SW480 (cell line): Measurements from ENCODE around the gene CLIC1.

Experiments used
- DNase-seq: peaks from one replicate; pipeline ENCODE4 v3.0.0-alpha.2; 2016; ENCODE audit warnings: low spot score

The CLIC1 gene

DNA sequence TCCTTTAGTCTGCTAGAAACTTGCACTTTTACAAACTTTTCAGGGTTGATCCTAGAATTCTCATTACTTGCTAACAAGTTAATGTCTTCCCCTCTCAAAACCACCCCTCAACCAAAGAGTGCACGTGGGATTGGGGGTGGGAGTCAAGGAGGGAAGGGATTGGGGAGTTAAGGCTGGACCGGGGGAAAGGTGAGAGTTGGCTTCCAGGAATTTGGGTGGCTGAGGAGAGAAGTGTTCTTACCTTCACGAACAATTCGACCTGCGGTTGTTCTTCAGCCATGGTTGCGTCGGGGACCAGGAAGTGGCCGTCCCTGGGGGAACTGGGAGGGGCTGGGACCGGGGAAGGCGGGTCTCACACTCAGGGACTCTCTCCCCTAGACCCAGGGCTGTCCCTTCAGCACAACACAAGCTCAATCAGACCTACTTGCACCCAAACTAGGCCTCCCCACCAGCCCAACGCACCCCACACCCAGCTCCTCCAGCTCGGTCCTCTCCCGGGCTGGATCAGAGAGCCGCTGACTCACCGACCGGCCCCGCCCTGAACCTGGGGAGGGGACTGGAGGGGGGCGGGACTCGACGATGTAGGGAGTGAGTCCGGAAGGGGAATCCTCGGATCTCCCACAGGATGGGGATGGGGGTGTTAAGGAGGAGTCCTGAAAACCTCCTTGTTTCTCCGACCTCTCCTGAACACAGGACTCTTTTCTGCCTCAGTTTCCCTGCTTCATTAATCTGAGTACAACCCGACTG, at the start of gene CLIC1:
Gene CLIC1 (minus strand): TSS at position 510 of the 747 bp plus-strand sequence. CDS start 230 bp downstream, at position 280.
- DNase-seq = peak; percentile 77

DNA sequence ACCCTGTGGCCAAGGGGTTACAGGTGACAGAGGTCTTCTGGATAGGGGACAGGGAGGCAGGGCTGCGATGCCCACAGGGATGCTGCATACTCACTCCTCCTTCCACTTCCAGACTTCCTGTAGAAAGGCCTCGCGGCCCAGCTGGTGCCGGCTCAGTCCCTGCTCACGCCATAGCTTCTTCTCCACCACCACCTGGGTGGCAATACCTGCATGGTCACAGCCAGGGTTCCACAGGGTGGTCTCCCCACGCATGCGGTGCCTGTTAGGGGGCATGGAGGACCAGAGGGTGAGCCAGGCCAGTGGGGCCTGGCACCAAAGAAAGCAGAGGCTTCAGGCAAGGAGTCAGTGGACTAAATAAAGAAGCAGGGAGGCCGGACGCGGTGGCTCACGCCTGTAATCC, 49.1 kb upstream of the CLIC1 start:
- no peak for DNase-seq

DNA sequence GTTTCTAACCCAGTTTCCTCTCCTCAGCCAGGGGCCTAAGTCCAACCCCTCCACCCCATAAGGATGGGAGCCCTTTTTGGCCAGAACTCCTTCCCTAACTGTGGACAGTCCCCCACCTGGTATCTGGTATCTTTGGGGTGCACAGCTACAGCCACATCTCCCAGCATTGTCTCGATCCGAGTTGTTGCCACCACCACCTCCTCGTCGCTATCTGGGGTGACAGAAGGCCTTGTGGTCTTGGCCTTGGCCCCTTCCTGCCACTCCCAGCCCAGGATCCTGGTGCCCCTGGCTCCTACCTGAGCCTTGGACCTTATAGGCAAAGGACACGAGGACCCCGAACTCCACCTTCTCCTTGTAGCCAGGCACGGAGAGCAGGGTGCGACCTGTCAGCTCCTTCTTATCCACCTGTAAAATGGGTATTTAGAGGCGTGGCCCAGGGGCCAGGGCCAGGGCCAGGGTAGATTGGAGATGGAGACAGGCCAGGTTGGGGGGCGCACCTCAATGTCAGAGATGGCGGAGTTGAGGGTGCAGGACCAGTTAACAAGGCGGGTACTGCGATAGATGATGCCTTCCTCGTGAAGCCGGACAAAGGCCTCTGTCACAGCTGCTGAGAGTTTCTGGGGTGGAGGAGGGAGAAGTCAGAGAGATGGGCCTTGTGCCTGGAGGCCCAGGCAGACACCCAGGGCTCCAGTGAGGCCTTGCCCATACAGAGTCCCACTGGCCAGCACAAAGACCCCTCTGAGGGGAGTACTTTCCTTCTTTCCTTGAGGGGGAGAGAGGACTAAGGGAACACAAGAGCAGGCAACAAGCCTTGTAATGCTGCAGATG, 48.0 kb upstream of the CLIC1 start:
- no peak for DNase-seq

DNA sequence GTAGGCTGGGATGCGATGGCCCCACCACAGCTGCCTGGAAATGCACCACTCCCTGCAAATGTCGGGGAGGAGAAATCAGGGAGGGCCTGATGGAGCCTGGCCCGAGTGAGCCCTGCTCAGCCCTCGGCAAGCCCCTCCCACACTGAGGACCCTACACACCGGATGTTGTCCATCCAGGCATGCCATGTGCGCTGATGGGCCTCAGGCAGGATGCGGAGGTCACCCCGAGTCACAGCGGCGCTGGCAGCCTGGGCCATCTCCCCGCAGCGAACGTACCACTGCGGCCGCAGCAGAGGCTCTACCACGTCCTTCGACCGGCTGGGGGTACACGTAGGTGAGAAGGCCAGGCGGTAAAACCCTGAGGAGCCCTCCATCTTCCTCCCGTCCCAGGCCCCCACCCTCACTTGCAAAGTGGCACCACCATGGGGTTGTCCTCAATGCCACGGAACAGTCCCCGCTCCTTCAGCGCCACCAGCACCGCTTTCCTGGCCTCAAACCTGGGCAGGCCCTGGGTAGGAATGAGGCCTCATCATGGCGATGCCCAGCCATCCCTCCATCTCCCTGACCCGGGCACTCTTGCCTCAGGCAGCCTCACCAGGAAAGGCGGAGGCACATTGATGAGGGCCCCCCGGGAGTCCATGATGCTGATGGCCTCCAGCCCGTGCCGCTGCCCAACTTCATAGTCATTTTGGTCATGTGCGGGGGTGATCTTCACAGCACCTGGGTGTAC, 46.0 kb upstream of the CLIC1 start:
- no peak for DNase-seq

DNA sequence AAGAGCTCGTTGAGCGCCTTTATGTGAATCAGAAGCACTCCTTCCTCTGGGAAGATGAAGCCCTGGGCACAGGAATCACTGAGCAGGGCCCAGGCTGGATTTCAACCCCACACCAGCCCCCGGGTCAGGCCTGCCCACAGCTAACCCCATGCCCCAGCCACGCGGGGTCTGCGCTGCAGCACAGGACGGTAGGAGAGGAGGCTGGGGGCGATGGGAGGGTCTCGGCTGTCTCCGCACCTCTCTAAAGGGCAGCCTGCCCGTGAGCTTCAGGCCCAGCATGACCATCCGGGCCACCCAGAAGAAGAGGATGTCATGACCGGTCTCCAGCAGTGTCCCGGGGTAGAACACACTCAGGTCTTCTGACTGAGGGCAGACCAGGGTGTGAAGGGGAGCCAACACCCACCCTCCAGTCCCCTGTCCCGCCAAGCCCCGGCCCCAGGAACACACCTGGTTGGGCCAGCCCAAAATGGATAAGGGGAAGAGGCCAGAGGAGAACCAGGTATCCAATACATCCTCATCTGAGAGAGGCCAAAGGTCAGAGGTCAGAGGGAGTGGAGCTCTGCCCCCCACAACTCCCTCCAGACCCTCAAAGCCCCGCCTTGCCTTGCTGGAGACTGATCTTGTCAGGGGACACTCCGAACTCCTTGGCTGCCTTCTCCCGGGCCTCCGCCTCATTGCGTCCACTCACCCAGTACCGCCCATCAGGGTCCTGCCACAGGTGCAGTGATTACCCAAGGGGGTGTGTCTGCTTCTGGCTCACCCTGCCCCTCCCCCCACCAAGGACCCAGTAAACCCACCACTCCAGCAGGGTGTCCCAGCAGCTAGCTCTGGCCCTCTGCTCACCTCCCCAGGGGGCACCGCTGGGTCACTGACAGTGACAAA, 45.2 kb upstream of the CLIC1 start:
- DNase-seq = no peak

DNA sequence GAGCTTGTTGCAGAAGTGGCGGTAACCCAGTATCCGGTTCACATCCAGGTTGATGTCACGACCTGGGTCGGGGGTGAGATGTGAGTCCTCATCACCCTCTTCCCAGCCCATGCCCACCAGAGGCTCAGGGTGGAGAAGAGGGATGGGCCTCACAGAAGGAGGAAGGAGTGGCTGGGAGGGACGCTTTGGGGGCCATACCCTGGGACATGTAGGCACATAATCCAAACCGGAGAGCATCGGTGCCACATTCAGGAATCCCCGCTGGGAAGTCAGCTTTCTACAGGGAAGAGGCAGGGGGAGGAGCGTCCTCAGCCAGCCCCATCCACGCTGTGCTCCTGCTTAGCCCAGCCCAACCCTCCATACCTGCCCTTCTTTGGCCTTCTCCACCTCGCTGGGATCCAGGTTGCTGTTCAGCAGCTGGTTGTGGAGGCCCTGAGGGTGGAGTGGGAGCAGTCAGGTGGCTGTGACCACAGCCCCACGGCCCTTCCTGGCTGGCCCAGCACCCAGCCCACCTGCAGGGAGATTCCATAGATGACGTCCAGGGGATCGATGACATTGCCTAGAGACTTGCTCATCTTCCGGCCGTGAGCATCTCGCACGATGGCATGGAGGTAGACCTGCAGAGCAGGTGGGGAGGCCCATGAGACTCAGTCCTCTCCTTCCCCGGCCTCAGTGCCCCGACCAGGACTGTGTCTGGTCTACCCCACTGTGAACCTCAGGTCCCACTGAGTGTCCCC, 44.3 kb upstream of the CLIC1 start:
- DNase-seq = no peak

DNA sequence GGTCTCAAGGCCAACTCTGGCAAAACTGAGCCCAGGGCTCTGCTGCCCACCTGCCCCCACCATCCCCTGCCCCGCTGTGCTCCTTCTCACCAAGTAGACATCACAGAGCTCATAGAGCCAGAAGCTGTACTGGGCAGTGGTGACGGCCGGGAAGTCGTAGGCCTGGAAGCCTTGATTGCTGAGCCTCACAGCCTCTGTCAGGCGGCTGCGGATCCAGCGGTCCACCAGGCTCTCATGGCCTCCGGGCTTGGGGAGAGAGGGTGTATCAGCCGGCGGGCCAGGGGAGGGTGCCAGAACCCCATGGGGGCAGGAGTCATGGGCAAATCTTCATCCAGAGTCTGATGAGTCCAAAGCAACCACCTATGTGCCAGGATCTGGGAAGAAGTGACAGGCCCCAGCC, 43.6 kb upstream of the CLIC1 start:
- no peak for DNase-seq

DNA sequence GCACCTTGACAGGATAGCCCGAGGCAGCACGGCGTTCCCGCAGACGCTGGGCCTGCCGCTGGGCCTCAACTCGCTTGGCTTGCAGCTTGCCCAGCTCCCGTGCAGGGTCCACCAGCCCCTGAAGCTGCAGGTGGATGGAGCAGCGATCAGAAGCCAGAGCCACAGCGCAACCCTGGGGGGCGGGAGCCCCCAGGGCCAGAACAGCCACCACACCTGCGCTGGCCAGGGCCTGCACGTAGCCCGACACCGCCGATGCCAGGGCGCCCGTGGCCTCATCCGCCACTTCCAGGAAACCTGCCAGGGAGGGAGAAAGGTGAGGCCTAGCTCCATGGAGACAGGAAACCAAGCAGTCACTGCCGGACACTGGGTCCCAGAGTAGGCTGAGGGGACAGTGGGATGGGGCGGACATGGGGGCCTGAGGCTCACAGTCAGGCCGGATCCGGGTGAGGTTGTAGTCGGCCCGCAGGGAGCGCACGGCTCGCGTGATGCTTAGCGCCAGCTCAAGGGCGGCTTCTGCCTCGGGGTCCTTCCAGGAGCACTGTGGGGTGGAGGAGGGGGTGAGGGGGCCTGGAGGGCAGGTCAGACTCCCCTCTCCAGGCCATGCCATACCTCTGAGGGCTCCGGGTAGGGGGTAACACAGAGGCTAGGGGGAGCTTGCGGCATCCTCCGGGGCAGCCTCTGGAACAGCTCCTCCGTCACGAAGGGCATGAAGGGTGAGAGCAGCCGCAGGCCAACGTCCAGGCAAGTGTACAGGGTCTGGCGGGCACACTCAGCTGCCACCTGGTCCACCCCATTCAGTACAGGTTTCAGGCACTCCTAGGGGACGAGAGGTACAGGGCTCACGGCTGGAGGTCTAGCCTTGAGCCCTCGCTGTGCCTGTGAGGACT, 42.9 kb upstream of the CLIC1 start:
- no peak for DNase-seq

DNA sequence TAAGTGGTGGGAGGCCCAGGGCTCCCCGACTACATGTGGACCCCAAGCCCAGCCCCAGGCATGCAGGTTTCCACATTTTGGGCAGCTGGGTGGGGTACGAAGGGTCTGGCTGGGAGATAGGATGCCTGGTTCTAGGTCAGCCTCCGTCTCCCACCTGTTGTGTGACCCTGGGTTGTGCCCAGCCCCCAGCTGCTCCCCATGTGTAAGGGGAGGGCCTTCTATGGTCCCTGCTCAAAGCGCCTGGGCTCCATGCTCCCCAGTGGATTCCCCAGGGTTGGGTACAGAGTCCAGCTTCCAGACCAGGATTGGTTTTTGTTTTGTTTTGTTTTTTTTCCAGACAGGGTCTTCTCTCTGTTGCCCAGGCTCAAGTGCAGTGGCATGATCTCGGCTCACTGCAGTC, 41.9 kb upstream of the CLIC1 start:
- no peak for DNase-seq

DNA sequence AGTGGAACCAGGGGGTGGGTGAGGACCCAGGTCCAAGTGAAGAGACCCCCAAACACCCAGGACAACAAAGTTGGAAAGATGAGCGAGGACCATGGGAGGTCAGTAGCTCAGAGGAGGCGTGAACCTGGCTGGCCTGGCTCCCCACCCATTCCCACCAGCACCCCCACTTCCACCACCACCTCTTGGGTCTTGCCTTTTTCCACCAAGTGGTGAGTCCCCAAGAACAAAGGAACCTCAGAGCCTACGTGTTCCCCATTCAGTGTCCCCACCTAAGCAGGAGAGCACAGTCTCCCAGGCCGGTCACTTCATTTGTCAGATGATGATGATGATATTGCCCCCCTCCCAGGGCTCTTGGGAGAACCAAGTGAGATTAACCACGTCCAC, 41.3 kb upstream of the CLIC1 start:
- DNase-seq = no peak

DNA sequence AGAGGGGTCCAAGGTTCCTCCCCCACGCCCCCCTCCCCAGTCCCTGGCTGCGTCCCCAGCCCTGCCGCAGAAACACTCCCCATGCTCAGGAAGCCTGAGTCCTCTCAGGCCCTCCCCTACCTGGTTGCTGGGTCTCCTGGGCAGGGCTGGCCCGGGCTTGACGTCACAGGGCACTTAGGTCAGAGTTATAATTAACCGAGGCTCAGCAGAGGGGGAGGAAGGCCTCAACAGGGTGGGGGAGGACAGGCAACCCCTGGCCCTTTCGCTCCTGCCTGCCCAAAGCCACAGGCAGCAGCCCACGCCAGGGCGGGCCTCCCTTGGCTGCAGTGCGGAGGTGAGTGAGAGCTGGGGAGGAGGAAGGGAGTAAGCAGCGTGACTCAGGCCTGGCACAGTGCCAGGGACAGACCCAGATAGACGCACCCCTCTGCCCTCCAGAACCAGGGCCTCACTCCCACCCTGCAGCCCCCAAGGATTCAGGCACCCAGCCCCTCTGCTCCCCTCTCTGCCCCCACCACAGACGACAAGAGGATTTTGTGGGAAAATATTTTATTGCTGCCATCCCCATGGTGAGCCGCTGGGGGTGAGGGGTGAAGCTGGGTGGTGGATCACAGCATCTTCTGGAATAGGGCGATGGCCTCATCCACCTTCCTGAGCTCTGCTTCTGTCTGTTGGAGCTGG, 40.8 kb upstream of the CLIC1 start, which contains the start of gene VWA7:
Gene VWA7 (minus strand): TSS at position 340 of the 678 bp plus-strand sequence. CDS start 549 bp downstream, outside the sequence.
- DNase-seq = peak; percentile 94

DNA sequence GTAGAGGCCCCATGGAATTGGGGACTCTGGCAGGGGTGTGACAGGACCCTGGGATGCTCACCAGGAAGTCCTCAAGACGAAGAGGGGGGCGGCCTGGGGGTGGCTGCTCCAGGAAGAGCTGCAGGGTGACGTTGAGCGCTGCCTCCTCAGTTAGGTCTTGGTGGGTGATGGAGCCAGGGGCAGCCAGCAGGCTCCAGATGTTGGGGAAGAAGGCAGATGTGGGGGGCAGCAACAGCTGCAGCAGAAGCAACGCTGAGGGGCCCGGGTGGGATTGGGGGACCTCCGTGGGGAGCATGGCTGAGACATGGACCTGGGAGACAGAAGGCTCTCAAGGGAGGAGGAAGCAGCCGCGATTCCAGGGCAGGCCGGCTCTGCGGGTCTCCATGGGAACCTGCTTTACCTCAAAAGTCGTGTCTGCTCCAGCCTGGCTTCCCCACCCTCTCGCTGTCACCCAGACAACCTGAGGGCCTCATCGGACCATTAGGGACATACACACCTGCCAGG, 40.2 kb upstream of the CLIC1 start:
- peak; percentile 28 for DNase-seq

DNA sequence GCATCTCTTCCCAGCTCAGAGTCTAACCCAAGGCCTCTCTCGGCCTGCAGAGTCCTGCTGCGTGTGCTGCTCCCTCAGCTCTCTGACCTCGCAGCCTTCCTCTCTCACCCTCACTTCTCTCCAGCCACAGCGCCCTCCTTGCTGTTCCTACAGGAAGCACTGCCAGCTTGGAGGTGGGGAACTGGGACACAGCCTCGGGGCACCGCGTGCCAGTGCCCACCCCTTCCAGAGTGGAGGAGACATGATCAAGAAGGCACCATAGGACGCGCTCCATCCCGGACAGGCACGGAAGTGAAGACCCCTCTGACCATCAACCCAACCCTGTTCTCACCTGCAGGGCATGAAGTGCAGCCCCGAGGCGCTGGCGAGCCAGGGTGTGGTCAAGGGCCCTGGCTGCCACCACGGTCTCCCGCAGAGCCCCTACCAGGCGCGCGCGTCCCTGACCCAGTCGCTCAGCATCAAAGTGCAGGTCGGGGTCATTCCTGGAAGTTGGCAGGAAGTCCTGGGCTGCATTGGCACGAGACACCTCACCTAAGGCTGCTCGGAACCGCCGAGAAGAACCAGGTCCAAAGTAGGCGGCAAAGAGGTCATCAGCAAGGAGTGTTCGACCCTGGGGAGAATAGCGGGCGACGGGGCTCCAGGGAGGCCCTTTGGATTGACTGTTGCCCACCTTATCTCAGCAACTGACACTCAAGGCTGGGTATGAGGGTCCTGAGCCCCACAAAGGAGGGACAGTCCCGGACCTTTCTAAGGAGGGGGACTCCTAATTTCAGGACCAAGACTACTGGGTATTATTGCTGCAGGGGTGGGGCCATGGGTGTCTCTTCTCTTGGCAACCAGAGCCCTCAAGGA, 39.5 kb upstream of the CLIC1 start:
- DNase-seq = no peak

DNA sequence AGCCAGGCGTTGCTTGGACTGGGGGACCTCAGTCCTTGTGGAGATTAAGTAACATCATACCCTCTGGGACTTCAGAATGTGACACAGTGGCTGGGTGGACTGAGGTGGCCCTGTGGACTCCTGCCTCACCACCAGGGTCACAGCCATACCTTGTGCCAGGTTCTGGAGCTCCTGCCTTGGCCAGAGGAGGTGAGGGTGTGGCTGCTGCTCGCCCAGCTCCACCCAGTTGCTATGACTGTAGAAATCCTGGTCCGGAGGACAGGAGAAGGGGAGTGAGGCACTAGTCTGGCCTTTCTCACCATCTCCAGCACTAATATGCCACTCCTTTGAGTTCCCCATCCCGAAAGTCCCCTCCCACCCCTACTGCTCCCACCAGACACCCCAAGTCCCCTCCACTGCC, 38.9 kb upstream of the CLIC1 start:
- DNase-seq = peak; percentile 48

DNA sequence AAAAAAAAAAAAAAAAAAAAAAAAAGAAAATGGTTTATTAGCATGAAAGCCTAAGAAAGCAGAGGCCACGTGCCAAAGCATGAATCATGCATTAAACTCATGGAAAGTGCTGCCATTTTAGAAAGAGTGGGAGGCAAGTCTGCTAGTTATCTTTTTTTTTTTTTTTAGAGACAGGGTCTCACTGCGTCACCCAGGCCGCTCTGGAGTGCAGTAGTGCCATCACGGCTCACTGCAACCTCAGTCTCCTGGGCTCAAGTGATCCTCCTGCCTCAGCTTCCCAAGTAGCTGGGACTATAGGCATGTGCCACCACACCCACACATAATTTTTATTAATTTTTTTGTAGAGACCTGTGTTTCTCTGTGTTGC, 35.6 kb upstream of the CLIC1 start:
- no peak for DNase-seq

DNA sequence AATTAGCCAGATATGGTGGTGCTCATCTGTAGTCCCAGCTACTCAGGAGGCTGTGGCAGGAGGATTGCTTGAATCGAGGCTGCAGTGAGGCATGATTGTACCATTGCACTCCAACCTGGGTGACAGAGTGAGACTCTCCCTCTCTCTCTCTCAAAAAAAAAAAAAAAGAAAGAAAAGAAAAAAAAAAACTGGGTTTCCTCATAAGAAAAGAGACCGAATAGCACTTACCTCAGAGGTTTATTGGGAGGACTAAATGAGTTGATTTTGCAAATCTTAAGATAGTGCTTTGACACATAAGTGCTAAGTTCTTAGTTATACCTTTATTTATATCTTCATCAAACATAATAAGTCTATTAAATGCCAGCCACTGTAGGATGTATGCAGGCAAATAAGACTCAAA, 34.5 kb upstream of the CLIC1 start:
- no peak for DNase-seq

DNA sequence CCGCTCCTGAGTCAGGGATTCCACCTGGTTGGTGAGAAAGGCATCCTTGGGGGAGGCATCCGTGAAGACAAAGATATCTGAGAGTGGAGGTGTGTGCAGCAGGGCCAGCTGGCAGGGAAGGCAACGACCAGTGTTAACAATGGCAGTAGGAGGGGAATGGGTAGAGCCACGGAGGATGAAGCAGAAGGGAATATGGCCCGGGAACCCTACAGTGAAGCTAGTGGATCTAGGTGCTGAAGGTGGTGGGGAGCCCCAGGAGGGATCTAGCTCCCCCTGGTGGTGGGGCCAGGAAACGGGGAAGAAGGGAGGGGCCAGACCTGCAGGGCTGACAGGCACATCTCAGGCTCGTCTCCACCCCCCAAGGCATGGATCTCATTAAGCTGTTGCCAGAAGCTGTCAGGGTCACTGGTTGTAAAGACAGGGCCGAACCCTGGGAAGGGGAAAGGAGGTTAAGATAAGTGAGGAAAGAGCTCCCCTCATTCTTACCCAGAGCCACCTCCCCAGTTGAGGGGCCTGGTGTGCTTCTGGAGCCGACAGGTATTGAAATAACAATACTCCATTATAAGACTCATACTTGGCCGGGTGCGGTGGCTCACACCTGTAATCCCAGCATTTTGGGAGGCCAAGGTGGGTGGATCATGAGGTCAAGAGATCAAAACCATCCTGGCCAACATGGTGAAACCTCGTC, 33.5 kb upstream of the CLIC1 start:
- DNase-seq = peak; percentile 69
